HepG2 (cell line): ENCODE measurements around the gene ARRDC1. TPM values are rescaled to one million over a fixed set of nuclear protein-coding genes. Genes with fewer than 3 reads are reported as not detected.

Source experiments
- DR1 ChIP-seq: sonication (generic); formaldehyde crosslinking; IDR thresholded peaks from 2 replicates; pipeline ENCODE4 v1.8.0; 2021; ENCODE audit warnings: mild to moderate bottlenecking, missing genetic modification reagents, inconsistent platforms
- FLYWCH1 ChIP-seq: sonication (generic); formaldehyde crosslinking; IDR thresholded peaks from 2 replicates; pipeline ENCODE4 v1.8.1; 2023; ENCODE audit warnings: mild to moderate bottlenecking, missing genetic modification reagents
- GMEB2 ChIP-seq: IDR thresholded peaks from 2 replicates; pipeline ENCODE4 v1.6.1; 2016; ENCODE audit warnings: missing biosample characterization, missing genetic modification reagents, low read depth
- HCFC1 ChIP-seq: fragments of 150-350 bp; IDR thresholded peaks from 2 replicates; pipeline ENCODE4 v1.6.1; 2014; ENCODE audit warnings: low read depth, low read length
- HMG20A ChIP-seq: IDR thresholded peaks from 2 replicates; pipeline ENCODE4 v1.6.1; 2016; ENCODE audit warnings: borderline replicate concordance
- IKZF4 ChIP-seq: sonication (generic); formaldehyde crosslinking; IDR thresholded peaks from 2 replicates; pipeline ENCODE4 v1.5.1; 2020; ENCODE audit warnings: borderline replicate concordance, mild to moderate bottlenecking, low read depth, missing genetic modification reagents; ENCODE audit errors: not compliant biosample characterization
- KAT2B ChIP-seq: fragments of 150-350 bp; IDR thresholded peaks from 2 replicates; pipeline ENCODE4 v1.6.1; 2014; ENCODE audit warnings: low read depth, low read length, borderline replicate concordance
- MBNL3 ChIP-seq: fragments of 250-450 bp; sonication (Bioruptor Pico); conservative IDR thresholded peaks from 2 replicates; pipeline ENCODE4 v1.8.0; 2022; ENCODE audit warnings: mild to moderate bottlenecking, inconsistent platforms
- MXI1 ChIP-seq: IDR thresholded peaks from 3 replicates; pipeline ENCODE4 v1.6.1; 2012; ENCODE audit warnings: low read depth, low read length, inconsistent platforms, borderline replicate concordance
- PHF20 ChIP-seq: sonication (generic); formaldehyde crosslinking; IDR thresholded peaks from 2 replicates; pipeline ENCODE4 v1.5.0; 2020; ENCODE audit warnings: mild to moderate bottlenecking, missing genetic modification reagents
- PREB ChIP-seq: sonication (generic); formaldehyde crosslinking; IDR thresholded peaks from 2 replicates; pipeline ENCODE4 v1.4.0; 2020; ENCODE audit warnings: missing genetic modification reagents
- SOX13 ChIP-seq, 3 experiments: fragments of 450-650 bp in 1 of 3; sonication (generic) in 1 of 3; formaldehyde crosslinking in 1 of 3; IDR thresholded peaks in 2 of 3; conservative IDR thresholded peaks in 1 of 3; 2 replicates each; pipeline versions ENCODE4 v1.5.0 to v1.6.1; 2016 to 2020; ENCODE audit warnings: antibody characterized with exemption in 1 of 3, mild to moderate bottlenecking in 1 of 3, missing compliant biosample characterization in 1 of 3, missing genetic modification reagents in 1 of 3, moderate library complexity in 1 of 3
- TFAP4 ChIP-seq: sonication (generic); IDR thresholded peaks from 2 replicates; pipeline ENCODE4 v1.6.1; 2016; ENCODE audit warnings: low read depth, borderline replicate concordance
- ZBTB25 ChIP-seq: IDR thresholded peaks from 2 replicates; pipeline ENCODE4 v1.6.1; 2018; ENCODE audit warnings: missing genetic modification reagents
- ZNF232 ChIP-seq: sonication (generic); formaldehyde crosslinking; IDR thresholded peaks from 2 replicates; pipeline ENCODE4 v1.4.0; 2020; ENCODE audit warnings: missing genetic modification reagents, borderline replicate concordance
- ZNF337 ChIP-seq: sonication (generic); formaldehyde crosslinking; IDR thresholded peaks from 2 replicates; pipeline ENCODE4 v1.5.1; 2020; ENCODE audit warnings: missing genetic modification reagents, low read depth, mild to moderate bottlenecking, borderline replicate concordance
- ZNF563 ChIP-seq: sonication (generic); formaldehyde crosslinking; IDR thresholded peaks from 2 replicates; pipeline ENCODE4 v1.8.0; 2022; ENCODE audit warnings: mild to moderate bottlenecking, moderate library complexity, missing genetic modification reagents
- ZNF574 ChIP-seq: sonication (generic); formaldehyde crosslinking; IDR thresholded peaks from 2 replicates; pipeline ENCODE4 v1.4.0; 2020; ENCODE audit warnings: missing genetic modification reagents
- ZNF777 ChIP-seq: sonication (generic); formaldehyde crosslinking; IDR thresholded peaks from 2 replicates; pipeline ENCODE4 v1.4.0; 2020; ENCODE audit warnings: missing genetic modification reagents
- polyA plus RNA-seq, 8 experiments: library from polyadenylated mRNA; depleted of rRNA in 3 of 8; stranded (reverse) in 7 of 8; unstranded in 1 of 8; fragments of >200 nt; fragmentation: Illumina TruSeq in 4 of 8; extraction: Trizol in 4 of 8; gene quantifications; 2 replicates each; pipeline versions ENCODE4 v1.2.1 to v1.2.3, GENCODE V29; 2011 to 2016; ENCODE audit warnings: low read depth in 4 of 8, missing spikeins in 1 of 8, mixed read lengths in 1 of 8; ENCODE audit not compliant: insufficient read depth in 1 of 8
- total RNA-seq, 5 experiments: library from RNA; depleted of rRNA; stranded (reverse); fragments of >200 nt; fragmentation: Illumina TruSeq; extraction: Trizol; gene quantifications; 2 replicates each; pipeline ENCODE4 v1.2.3, GENCODE V29; 2016; ENCODE audit warnings: low read depth in 1 of 5

ARRDC1 gene
- total and polyA plus RNA-seq, 2 of the 13 experiments (the other 11 are each of a cell fraction or from before 2014, with no cell fraction given): 21.7 to 44.4 TPM

- TF ChIP-seq PREB (CRISPR knock-in tag) (no peak), SOX13 (IDR thresholded peaks at IDR 0.05) (no peak), SOX13 (CRISPR knock-in tag; conservative IDR thresholded peaks at IDR 0.05 in 1 of 2, IDR thresholded peaks at IDR 0.05 in 1 of 2) (peak in 1 of 2 experiments; percentile 35; a peak in 1 of 4 replicates), ZNF232 (CRISPR knock-in tag) (0 out of 2 replicates have a peak, but pooled peaks have one; percentile 57), HMG20A (CRISPR knock-in tag) (no peak), TFAP4 (peak; percentile 69; the same call in 1 of the 2 replicates), MXI1 (peak; percentile 76; the same call in 2 of the 3 replicates), IKZF4 (CRISPR knock-in tag) (peak; percentile 77), ZNF574 (peak; percentile 100), HCFC1 (peak; percentile 72), MBNL3 (CRISPR knock-in tag) (no peak), DR1 (peak; percentile 49), KAT2B (no peak), ZBTB25 (CRISPR knock-in tag) (peak; percentile 91; the same call in 1 of the 2 replicates), FLYWCH1 (CRISPR knock-in tag) (peak; percentile 74; the same call in 1 of the 2 replicates), ZNF563 (CRISPR knock-in tag) (0 out of 2 replicates have a peak, but pooled peaks have one; percentile 32), ZNF337 (CRISPR knock-in tag) (no peak), GMEB2 (peak; percentile 59; the same call in 1 of the 2 replicates), PHF20 (CRISPR knock-in tag) (peak; percentile 95), ZNF777 (CRISPR knock-in tag) (0 out of 2 replicates have a peak, but pooled peaks have one; percentile 46)
Measured at GRCh38 chr9:137578518-137579258, 26.8 kb upstream of the ARRDC1 start, which contains the start of gene DPH7 (continued).
